Inferior parietal cortex (tissue), 1 donor: ENCODE data around the gene DNAH1.

Experiments
- DNase-seq: peaks from one replicate; pipeline ENCODE4 v3.0.0-alpha.2; 2016; ENCODE audit errors: extremely low spot score

The DNAH1 gene

GRCh38 chr3:52387481-52387880 is 71.4 kb downstream of the DNAH1 start:
- no peak for DNase-seq

- no peak for DNase-seq
These were observed 72.3 kb downstream of the DNAH1 start for GRCh38 chr3:52388348-52388821.

- no peak for DNase-seq
These were observed 72.8 kb downstream of the DNAH1 start for GRCh38 chr3:52388933-52389332.

- DNase-seq, result no peak
These were observed 75.0 kb downstream of the DNAH1 start for GRCh38 chr3:52391096-52391495.

GRCh38 chr3:52392216-52392930 is 76.3 kb downstream of the DNAH1 start:
- DNase-seq, result no peak

- DNase-seq, result no peak
These were observed 77.2 kb downstream of the DNAH1 start for GRCh38 chr3:52393131-52393807.

GRCh38 chr3:52393959-52394670 is 78.0 kb downstream of the DNAH1 start:
- DNase-seq, result no peak

GRCh38 chr3:52394751-52395502 is 78.8 kb downstream of the DNAH1 start:
- no peak for DNase-seq

- DNase-seq, result no peak
These were observed 79.4 kb downstream of the DNAH1 start for GRCh38 chr3:52395503-52395865.

- DNase-seq, result no peak
These were observed 80.1 kb downstream of the DNAH1 start for GRCh38 chr3:52396011-52396906.

- DNase-seq, result no peak
These were observed 80.9 kb downstream of the DNAH1 start for GRCh38 chr3:52396907-52397591.

- no peak for DNase-seq
These were observed 81.7 kb downstream of the DNAH1 start for GRCh38 chr3:52397676-52398399.

- DNase-seq, result no peak
These were observed 82.6 kb downstream of the DNAH1 start for GRCh38 chr3:52398670-52399081.

- no peak for DNase-seq
These were observed 83.0 kb downstream of the DNAH1 start for GRCh38 chr3:52399131-52399530.

- no peak for DNase-seq
These were observed 83.5 kb downstream of the DNAH1 start for GRCh38 chr3:52399593-52399992.

GRCh38 chr3:52400275-52400793 is 84.2 kb downstream of the DNAH1 start:
- no peak for DNase-seq

- DNase-seq, result no peak
These were observed 84.9 kb downstream of the DNAH1 start for GRCh38 chr3:52401021-52401420.

GRCh38 chr3:52401551-52401950 is 85.4 kb downstream of the DNAH1 start:
- no peak for DNase-seq

- no peak for DNase-seq
These were observed 86.0 kb downstream of the DNAH1 start for GRCh38 chr3:52402101-52402521.
